Body of pancreas (tissue), 4 donors: Measurements from ENCODE around the gene BACH2.

Experiments used
- CTCF ChIP-seq, 7 experiments: fragments of 450-650 bp in 4 of 7; fragments of 200-600 bp in 3 of 7; sonication (generic) in 3 of 7; IDR thresholded peaks; one replicate each; pipeline ENCODE4 v1.5.1; 2016 to 2019; ENCODE audit warnings: antibody characterized with exemption in 7 of 7
- POLR2A ChIP-seq, 3 donors: fragments of 450-650 bp; IDR thresholded peaks; one replicate each; pipeline ENCODE4 v1.6.1; 2016; ENCODE audit warnings: antibody characterized with exemption in 3 of 3, mild to moderate bottlenecking in 2 of 3

GRCh38 chr6:90180526-90180925 is 116.1 kb downstream of the BACH2 start:
- no peak for TF ChIP-seq CTCF (IDR thresholded peaks at IDR 0.05)
- TF ChIP-seq POLR2A (IDR thresholded peaks at IDR 0.05): no peak
